Skeletal muscle tissue (tissue), 4 donors: ENCODE measurements around the gene DAGLA. TPM values are rescaled to one million over a fixed set of nuclear protein-coding genes. Genes with fewer than 3 reads are reported as not detected.

Experiments
- H3K27ac ChIP-seq: one replicate; pipeline ENCODE4 v1.7.0; 2013; ENCODE audit warnings: mild to moderate bottlenecking, low read depth, low read length, inconsistent platforms
- H3K27me3 ChIP-seq, 3 donors: one replicate each; pipeline ENCODE4 v1.7.0; 2013; ENCODE audit warnings: low read length in 3 of 3; ENCODE audit not compliant: control insufficient read depth in 3 of 3, insufficient read depth in 3 of 3
- H3K36me3 ChIP-seq, 3 donors: one replicate each; pipeline ENCODE4 v1.7.0; 2013; ENCODE audit warnings: low read length in 3 of 3; ENCODE audit not compliant: control insufficient read depth in 3 of 3, insufficient read depth in 3 of 3
- H3K4me1 ChIP-seq, 3 donors: one replicate each; pipeline ENCODE4 v1.7.0; 2013; ENCODE audit warnings: low read length in 3 of 3, mild to moderate bottlenecking in 3 of 3; ENCODE audit not compliant: control insufficient read depth in 3 of 3, insufficient read depth in 3 of 3
- H3K4me3 ChIP-seq, 3 donors: one replicate each; pipeline ENCODE4 v1.7.0; 2013; ENCODE audit warnings: low read length in 3 of 3
- H3K9ac ChIP-seq, 3 donors: one replicate each; pipeline ENCODE4 v1.7.0; 2013; ENCODE audit warnings: low read length in 3 of 3, mild to moderate bottlenecking in 3 of 3, moderate library complexity in 2 of 3, low read depth in 1 of 3
- H3K9me3 ChIP-seq, 3 donors: one replicate each; pipeline ENCODE4 v1.7.0; 2013; ENCODE audit warnings: low read length in 3 of 3; ENCODE audit not compliant: control insufficient read depth in 3 of 3
- total RNA-seq: library from RNA; depleted of rRNA; stranded (reverse); fragments of >200 nt; gene quantifications from one replicate; pipeline ENCODE4 v1.2.3, GENCODE V29; 2014
- donor health status: Osteomylitis.

DAGLA gene
- total RNA-seq, 1 donor from 2014 or later: 1.0 TPM

DNA sequence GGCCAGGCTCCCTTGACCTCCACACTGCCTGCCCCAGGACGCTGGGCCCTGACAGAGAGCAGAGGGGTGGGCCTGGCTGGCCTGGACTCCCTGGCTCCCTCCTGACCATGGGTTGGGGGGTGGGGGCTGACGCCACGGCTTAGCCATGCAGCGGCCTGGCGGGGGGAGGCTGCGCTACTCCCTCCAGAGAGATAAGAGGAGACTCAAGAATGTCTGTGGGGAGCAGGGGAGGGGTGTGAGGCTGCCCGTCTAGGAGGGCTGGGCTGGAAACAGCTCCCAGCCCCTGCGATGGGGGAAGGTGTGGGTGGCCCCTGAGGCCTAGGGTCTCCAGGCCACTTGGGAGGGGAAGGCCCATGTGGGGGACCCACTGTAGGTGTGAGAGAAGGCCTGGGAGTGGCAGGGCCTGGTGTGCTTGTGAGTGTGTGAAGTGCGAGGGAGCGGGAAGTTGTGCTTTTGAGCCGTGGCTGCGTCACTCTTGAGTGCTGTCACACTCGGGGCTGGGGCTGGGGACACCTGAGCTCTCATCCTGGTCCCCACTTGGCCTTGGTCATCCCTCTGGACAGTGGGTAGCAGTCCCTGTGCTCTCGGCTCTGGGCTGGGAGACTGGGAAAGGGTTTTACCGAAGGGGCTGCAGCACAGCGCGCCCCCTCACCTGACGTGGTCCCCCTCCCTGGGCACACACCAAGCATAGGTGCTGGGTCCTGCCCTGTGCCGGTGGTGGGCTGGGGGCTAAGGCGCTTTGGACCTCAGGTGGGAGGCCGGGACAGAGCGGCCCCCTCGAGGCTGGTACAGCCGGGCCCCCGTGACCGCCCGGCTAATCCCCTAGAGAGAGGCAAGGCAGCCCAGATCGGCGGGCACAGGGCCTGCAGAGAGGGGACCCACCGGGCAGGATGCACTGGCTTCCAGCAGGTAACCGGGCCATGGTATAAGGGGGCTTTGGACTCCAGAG lies 74.6 kb downstream of the DAGLA start:
- no peak overlapping the region for H3K4me3 ChIP-seq
- H3K36me3 ChIP-seq: no peaks in the 10 kb centered on the region
- no peak overlapping the region for H3K9ac ChIP-seq
- H3K9me3 ChIP-seq: no peaks in the 10 kb centered on the region
- H3K27ac ChIP-seq: no peak overlapping the region
- peaks cover 11 to 23% (median 16%) of the 10 kb centered on the region in 3 donors for H3K27me3 ChIP-seq
- peaks cover 0 to 5% (median 3%) of the 10 kb centered on the region in 3 donors for H3K4me1 ChIP-seq

DNA sequence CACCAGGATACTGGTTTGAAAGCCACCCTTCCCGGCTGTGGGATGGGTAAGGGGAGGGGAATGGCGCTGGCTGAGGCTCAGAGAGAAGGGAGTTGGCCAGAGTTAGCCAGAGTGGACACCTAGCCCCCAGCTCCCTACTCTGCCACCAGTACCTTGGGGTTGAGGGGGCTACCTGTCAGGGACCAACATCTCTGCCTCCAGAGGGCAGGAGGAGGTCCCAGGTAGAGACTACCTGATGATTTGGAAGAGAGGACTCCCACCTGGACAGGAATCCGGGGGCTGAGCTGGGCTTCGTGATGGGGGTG lies 75.9 kb downstream of the DAGLA start:
- Histone ChIP-seq H3K4me3 (no peak overlapping the region), H3K36me3 (no peaks in the 10 kb centered on the region), H3K27ac (no peak overlapping the region), H3K9ac (no peak overlapping the region), H3K4me1 (peaks cover 0 to 5% (median 3%) of the 10 kb centered on the region in 3 donors), H3K9me3 (no peaks in the 10 kb centered on the region), H3K27me3 (peaks cover 11 to 24% (median 20%) of the 10 kb centered on the region in 3 donors)

DNA sequence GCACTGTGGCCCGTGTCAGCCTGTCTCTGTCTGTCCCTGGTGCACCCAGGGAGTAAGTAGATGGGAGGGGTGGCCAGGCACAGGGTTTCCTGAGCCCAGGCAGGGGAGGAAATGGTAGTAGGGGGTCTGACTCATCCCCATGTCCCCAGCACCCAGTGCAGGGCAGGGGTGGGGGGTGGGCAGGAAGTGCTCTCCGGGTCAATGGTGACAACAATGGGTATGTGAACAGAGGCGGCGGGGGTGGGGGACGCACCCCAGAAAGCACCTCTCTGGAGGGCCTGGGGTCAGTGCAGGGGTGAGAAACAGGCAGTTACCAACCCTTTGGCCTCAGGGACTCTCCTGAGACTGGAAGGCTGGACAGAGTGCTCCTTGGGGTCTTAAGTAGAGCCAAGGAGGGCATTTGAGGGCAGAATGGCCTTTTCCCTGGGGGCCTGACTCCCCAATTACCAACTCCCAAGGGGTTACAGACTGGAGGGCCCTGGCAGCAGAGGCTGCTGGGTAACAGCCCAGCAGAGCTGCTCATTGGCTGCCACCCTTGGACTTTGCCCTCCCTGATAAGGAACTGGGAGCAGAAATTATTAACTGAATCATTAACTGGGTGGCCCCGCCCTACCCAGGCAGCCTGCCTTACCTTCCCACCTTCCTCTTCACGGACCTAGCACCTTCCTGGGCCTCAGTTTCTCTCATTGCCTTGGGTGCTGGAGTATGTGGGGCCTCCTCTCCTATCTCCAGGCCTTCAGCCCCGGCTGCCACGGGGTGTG lies 76.4 kb downstream of the DAGLA start:
- H3K36me3 ChIP-seq: no peaks in the 10 kb centered on the region
- no peak overlapping the region for H3K9ac ChIP-seq
- no peak overlapping the region for H3K4me3 ChIP-seq
- no peak overlapping the region for H3K27ac ChIP-seq
- peaks cover 13 to 29% (median 25%) of the 10 kb centered on the region in 3 donors for H3K27me3 ChIP-seq
- H3K9me3 ChIP-seq: no peaks in the 10 kb centered on the region
- H3K4me1 ChIP-seq: peaks cover 0 to 5% (median 3%) of the 10 kb centered on the region in 3 donors

DNA sequence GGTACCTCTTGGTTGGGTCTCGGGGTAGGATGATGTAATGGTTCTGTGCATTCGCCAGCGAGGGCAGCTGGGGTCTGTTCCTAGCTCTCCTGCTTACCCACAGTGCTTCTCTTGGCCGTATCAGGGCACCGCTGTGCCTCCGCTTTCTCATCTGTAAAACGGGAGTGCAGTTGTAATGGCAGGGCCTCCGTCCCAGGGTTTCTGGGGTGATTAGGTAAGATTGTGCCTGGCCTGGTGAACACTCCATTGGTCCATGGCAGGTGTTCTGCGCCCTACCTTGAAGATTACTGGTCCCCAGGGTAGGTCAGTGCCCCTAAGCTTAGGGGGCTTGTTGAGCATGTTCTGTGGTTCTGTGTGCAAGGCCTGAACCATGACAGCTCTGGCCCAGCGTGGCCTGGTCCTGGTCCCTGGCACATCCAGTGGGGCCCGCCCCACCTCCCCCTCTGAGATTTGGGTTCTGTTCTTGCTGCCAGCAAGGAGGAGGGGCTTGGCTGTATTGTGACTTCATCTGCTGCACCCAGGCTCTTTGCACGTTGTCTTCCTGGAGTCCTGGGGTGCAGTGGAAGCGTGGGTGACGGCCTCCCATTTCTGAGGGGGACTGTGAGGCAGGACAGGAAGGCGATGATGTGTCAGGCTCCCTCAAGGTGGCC lies 77.1 kb downstream of the DAGLA start:
- Histone ChIP-seq H3K9ac (no peak overlapping the region), H3K27ac (no peak overlapping the region), H3K9me3 (no peaks in the 10 kb centered on the region), H3K4me3 (no peak overlapping the region), H3K27me3 (peaks cover 17 to 31% (median 28%) of the 10 kb centered on the region in 3 donors), H3K36me3 (no peaks in the 10 kb centered on the region), H3K4me1 (peaks cover 0 to 3% (median 0%) of the 10 kb centered on the region in 3 donors)

DNA sequence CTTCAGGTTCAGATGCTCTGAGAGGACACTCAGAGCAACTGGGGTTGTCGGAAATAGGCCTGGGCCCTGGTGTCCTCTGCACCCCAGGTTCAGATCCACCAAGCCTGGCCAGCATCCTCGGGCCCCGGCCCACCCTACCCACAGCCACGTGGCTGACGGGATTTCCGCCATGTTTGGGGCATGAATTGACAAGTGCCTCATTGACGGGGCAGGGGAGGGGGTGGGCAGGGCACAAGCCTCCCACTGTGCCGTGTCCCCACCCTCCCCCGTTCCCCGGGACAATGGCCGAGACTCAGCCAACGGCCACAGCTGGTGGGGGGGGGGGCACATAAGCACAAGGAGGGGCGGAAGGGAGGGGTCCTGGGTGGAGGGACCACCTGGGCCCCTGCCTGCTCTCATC lies 80.8 kb downstream of the DAGLA start:
- H3K36me3 ChIP-seq: no peaks in the 10 kb centered on the region
- H3K4me3 ChIP-seq: no peak overlapping the region
- no peaks in the 10 kb centered on the region for H3K4me1 ChIP-seq
- no peaks in the 10 kb centered on the region for H3K9me3 ChIP-seq
- peaks cover 10 to 45% (median 36%) of the 10 kb centered on the region in 3 donors for H3K27me3 ChIP-seq
- H3K9ac ChIP-seq: no peak overlapping the region
- no peak overlapping the region for H3K27ac ChIP-seq

DNA sequence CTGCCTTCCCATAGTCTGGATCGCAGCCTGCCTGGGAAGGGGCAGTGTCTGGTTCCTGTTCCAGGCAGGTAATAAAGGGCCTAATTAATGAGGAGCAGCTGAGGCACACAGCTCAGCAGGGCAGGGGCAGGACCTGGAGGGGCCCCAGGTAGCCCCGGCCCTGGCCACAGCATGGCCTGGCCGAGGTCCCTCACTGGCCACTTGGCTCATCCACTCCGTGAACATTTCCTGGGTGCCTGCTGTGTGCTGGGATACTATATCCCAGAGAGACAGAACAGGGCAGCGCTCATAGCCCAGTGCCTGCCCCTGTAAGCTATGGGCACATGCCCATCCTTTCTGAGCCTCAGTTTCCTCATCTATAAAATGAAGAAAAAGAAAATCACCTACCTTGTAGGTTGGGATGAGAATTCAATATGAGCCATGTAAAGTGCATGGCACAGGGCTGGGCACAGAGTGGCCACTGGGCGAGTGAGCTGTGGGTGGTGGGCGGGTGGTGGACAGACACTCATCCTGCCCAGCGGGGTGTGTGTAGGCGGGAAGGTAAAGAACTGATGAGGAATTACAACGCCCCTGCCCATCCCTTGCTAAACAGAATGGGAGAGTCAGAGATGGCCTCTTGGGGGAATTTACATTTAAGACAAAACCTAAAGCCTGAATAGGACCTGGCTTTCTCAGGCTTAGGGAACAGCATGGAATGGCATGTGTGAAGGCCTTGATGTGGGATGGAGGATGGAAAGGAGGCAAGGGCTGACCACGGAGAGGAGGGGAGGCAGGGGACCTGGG lies 81.4 kb downstream of the DAGLA start:
- Histone ChIP-seq H3K27me3 (peaks cover 10 to 45% (median 36%) of the 10 kb centered on the region in 3 donors), H3K4me3 (no peak overlapping the region)

DNA sequence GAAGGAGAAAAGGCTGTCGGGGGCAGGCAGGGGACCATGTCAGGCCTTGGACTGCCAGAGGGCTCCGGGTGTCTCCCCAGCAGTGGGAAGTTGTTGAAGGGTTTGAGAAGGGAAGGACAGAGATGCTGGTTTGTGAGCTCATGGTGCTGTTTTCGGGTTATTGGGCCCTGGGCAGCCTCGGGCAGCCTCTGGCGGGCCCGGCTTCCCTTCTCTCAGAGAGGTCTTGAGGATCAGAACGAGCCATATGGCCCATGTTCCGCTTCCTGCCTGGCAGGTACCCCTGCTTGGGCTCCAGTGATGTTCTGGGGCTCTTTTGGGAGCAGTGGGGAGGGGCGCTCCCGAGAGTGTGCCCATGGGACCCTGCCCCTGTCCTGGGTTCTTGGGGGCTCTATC lies 82.0 kb downstream of the DAGLA start:
- Histone ChIP-seq H3K27me3 (peaks cover 10 to 45% (median 36%) of the 10 kb centered on the region in 3 donors), H3K9ac (no peak overlapping the region), H3K27ac (no peak overlapping the region), H3K36me3 (no peaks in the 10 kb centered on the region), H3K4me1 (no peaks in the 10 kb centered on the region), H3K9me3 (no peaks in the 10 kb centered on the region), H3K4me3 (no peak overlapping the region)

More for the DNA sequence above, 81.4 kb downstream of the DAGLA start:
- no peaks in the 10 kb centered on the region for H3K36me3 ChIP-seq
- no peaks in the 10 kb centered on the region for H3K4me1 ChIP-seq
- H3K27ac ChIP-seq: no peak overlapping the region
- no peaks in the 10 kb centered on the region for H3K9me3 ChIP-seq
- H3K9ac ChIP-seq: no peak overlapping the region

DNA sequence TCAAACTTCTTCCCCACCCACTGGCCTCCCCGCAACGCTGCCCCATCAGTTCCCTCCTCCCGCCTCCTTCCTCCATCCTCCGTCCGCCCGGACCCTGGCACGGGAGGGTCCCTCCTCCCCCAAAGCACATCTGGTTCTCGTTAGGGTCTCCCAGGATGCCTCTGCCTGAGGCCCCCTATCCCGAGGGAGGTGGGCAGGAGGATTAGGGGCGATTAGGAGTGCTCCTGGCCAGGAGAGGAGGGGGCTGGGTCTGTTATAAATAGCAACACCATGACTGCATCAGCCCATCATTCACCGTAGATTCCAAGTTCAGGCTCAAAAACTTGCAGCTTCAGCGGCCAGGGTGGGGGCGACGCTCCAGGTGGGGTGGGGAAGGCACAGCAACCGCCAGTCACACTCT lies 82.6 kb downstream of the DAGLA start:
- Histone ChIP-seq H3K9ac (no peak overlapping the region), H3K27ac (no peak overlapping the region), H3K36me3 (no peaks in the 10 kb centered on the region), H3K4me3 (no peak overlapping the region), H3K27me3 (peaks cover 10 to 45% (median 36%) of the 10 kb centered on the region in 3 donors), H3K4me1 (no peaks in the 10 kb centered on the region), H3K9me3 (no peaks in the 10 kb centered on the region)

DNA sequence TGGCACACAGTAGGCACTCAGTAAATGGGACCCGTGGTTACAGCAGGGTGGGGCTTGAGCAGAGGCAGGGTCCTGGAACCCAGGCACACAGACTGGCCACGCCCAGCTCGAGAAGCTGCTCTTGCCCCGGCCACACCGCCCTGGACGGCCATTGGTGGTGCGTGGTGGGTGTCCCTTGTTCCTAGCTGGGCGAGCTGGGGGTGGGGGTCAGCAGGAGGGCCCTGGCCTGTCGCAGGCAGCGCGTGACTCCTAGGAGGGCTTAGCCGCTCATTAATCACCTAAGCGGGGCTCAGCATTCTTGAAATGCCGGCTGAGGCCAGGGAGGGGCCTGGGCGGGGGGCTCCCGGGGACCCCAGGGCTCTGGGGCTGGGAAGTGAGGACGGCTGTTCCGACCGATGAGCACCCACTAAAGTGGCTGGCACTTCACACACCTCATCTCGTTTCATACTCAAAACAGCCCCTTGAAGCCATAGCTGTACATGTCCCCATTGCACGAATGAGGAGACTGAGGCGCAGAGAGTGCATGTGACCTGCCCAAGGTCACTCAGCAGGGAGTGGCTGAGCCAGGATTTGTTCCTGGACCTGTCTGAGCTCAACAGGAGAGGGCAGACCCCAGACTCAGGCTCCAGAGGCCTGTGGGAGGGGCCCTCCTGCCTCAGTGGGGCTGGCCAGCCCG lies 83.9 kb downstream of the DAGLA start:
- Histone ChIP-seq H3K4me1 (no peaks in the 10 kb centered on the region), H3K27ac (no peak overlapping the region), H3K36me3 (no peaks in the 10 kb centered on the region), H3K9me3 (no peaks in the 10 kb centered on the region), H3K9ac (no peak overlapping the region), H3K4me3 (no peak overlapping the region), H3K27me3 (peaks cover 10 to 39% (median 32%) of the 10 kb centered on the region in 3 donors)
